Mucosa of rectum (tissue), 2 donors: Measurements from ENCODE around the gene MRPS23.

Experiments
- H3K27ac ChIP-seq, 2 donors: one replicate each; pipeline ENCODE4 v1.7.0; 2013; ENCODE audit warnings: inconsistent platforms in 2 of 2, low read depth in 2 of 2, low read length in 2 of 2
- H3K27me3 ChIP-seq, 2 donors: one replicate each; pipeline ENCODE4 v1.7.0; 2013; ENCODE audit warnings: low read length in 2 of 2; ENCODE audit not compliant: control insufficient read depth in 2 of 2, insufficient read depth in 2 of 2
- H3K36me3 ChIP-seq, 2 donors: one replicate each; pipeline ENCODE4 v1.7.0; 2013; ENCODE audit warnings: low read length in 2 of 2; ENCODE audit not compliant: control insufficient read depth in 2 of 2, insufficient read depth in 2 of 2
- H3K4me1 ChIP-seq, 2 donors: one replicate each; pipeline ENCODE4 v1.7.0; 2013; ENCODE audit warnings: low read length in 2 of 2, mild to moderate bottlenecking in 1 of 2; ENCODE audit not compliant: control insufficient read depth in 2 of 2, insufficient read depth in 2 of 2
- H3K4me3 ChIP-seq, 2 donors: one replicate each; pipeline ENCODE4 v1.7.0; 2013; ENCODE audit warnings: low read length in 2 of 2
- H3K9ac ChIP-seq, 2 donors: one replicate each; pipeline ENCODE4 v1.7.0; 2013; ENCODE audit warnings: low read length in 2 of 2, low read depth in 1 of 2, mild to moderate bottlenecking in 1 of 2
- H3K9me3 ChIP-seq, 2 donors: one replicate each; pipeline ENCODE4 v1.7.0; 2013; ENCODE audit warnings: low read length in 2 of 2; ENCODE audit not compliant: control insufficient read depth in 2 of 2
- donor health status: healthy.
- donor health status: Normal muscosa, but diverticular disease.

Gene MRPS23

DNA sequence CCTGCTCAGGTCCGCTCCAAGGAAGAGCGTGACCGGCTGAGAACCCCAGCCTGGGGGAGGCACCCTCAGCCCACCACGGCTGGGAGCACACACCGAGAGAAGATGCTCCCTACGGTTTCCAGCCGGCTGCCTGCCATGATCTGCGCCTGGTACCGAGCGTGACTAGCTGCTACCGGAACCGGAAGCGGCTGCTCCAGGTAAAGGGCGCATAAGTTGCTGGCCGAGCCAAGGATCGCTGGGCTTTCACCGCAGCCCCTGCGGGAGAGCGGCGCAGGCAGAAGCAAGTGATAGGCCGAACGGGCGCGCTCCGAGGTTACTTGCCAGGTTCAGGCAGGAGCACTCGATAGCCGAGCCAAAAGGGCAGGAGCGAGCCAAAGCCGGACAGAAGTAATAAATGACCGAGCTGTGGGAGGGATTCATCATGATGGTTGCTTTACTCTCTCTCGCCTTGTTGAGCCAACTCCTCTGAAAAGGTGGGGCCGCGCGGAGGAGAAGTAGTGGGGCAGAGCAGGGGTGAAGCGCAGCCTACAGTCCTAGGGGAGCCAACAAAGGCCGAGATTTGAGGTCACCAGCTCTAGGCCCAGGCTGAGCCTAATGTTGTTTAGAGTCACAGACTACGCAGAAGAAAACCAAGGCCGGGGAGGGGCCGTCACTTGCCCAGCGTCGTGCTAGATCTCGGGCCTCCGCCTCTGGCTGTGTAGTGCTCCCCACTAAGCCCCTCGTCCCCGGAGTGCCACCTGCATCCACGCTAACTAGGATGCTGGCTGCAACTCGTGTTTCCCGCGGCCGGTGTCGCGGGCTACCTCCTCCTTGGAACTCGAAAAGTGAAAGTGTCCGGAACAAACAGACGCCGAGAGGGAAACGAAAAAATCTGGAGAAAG, at the start of gene MRPS23:
Gene MRPS23, minus strand, starts transcription at position 171 of the 881 bp plus-strand sequence. Its CDS starts 34 bp downstream, at position 137.
- no peaks in the 10 kb centered on the region for H3K9me3 ChIP-seq
- peaks cover 23 to 29% of the 10 kb centered on the region in 2 donors for H3K4me1 ChIP-seq
- H3K4me3 ChIP-seq: peak within 1 kb of the TSS; percentile 90 to 97
- H3K27me3 ChIP-seq: no peaks in the 10 kb centered on the region
- H3K36me3 ChIP-seq: peaks cover 0 to 6% of the 10 kb centered on the region in 2 donors
- H3K9ac ChIP-seq: peak within 1 kb of the TSS; percentile 82 to 84
- peak within 1 kb of the TSS; percentile 92 to 94 for H3K27ac ChIP-seq

DNA sequence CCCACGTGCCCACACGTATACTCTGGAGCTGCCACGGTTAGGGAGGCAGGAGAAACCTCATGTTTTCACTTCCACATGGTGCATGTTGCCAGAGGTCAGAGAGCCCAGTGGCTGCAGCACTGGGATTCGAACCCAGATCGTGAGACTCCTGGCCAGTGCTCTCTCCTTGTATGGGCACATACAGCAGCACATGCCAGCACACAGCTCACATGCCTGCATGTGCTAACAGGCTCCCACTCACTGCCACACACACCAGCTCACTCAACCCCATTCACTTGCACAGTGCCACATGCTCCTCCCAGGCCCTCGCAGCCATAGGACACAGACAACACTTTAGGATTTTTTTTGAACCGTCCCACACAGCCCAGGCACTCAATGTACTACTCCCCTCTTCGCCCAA, 49.5 kb upstream of the MRPS23 start:
- H3K36me3 ChIP-seq: no peaks in the 10 kb centered on the region
- no peaks in the 10 kb centered on the region for H3K27me3 ChIP-seq
- no peaks in the 10 kb centered on the region for H3K9me3 ChIP-seq
- H3K4me1 ChIP-seq: peaks cover 61 to 71% of the 10 kb centered on the region in 2 donors
- peak overlapping the region; percentile 53 to 56 for H3K9ac ChIP-seq
- peak overlapping the region; percentile 96 to 98 for H3K27ac ChIP-seq
- H3K4me3 ChIP-seq: no peak overlapping the region

DNA sequence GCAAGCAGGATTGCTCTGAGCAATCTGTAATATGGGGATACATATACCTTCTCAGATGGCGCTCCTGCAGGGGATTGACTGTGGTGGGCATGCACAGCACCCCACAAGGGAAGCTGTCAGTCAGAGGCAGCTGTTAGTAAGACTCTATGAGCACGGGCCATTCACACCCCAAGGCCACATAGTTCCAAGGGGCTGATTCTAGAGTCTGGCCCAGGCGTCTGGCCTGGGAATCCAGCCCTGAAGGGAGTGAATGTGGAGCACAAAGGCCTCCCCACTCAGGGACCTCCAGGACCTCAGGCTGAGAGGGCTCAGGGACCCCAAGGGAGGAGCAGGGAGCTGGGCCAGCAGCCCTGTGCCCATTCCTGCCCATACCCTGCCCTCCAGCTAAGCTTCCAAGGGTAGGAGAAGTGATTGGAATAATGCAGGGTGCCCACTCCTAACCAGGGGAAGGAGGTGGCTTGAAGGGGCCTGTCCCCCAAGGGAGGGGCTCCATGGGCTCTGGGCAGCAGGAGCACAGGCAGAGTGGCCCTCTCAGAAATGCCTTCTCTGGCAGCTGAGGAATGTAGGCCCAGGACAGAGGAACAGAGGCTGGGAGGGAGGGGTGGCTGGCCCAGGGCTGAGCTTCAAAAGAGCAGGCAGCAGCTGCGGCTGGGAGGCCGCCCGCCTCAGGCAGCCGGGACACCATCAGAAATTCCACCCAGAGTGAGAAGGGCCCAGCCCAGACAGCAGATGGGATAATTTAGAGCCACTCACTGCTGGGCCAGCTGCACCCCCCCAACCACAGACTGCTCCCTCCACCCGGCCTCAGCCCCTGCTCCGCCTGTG, 48.9 kb upstream of the MRPS23 start:
- no peaks in the 10 kb centered on the region for H3K36me3 ChIP-seq
- peak overlapping the region; percentile 53 to 56 for H3K9ac ChIP-seq
- H3K4me3 ChIP-seq: no peak overlapping the region
- peaks cover 54 to 65% of the 10 kb centered on the region in 2 donors for H3K4me1 ChIP-seq
- no peaks in the 10 kb centered on the region for H3K9me3 ChIP-seq
- peak overlapping the region; percentile 96 to 98 for H3K27ac ChIP-seq
- H3K27me3 ChIP-seq: no peaks in the 10 kb centered on the region

DNA sequence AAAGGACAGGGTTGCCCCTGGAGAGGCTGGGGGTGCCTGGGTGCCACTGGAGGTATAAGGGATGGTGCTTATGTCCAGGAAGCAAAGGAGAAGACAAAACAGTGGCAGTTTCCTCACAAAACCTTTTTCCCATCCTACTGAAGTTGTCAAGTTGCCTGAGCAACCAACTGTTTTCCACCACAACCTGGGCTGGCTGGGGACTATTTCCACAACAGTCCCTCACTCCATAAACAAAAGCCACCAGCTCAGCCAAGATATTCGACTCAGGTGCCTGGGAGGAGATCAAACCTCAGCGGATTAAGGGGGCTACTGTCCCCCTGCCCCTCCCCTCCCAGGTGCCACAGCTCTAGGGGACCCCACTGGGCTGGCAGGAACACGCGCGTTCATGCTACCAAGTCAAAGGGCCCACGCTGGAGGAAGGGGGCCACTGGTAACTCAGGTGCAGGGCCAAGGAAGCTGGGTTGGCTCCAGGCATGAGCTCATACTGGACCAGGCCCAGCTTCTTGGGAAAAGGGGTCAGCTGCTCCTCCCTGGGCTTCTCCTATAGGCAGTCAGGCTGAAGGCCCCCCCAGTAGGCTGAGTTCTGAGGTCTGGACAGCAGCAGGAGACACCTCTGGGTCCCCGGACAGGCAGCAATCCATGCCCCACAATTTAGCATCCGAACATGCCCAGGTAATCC, 45.7 kb upstream of the MRPS23 start:
- Histone ChIP-seq H3K27ac (peak overlapping the region; percentile 34 to 39), H3K9ac (no peak overlapping the region), H3K27me3 (no peaks in the 10 kb centered on the region), H3K4me1 (peaks cover 41 to 54% of the 10 kb centered on the region in 2 donors), H3K9me3 (no peaks in the 10 kb centered on the region), H3K36me3 (no peaks in the 10 kb centered on the region), H3K4me3 (no peak overlapping the region)

DNA sequence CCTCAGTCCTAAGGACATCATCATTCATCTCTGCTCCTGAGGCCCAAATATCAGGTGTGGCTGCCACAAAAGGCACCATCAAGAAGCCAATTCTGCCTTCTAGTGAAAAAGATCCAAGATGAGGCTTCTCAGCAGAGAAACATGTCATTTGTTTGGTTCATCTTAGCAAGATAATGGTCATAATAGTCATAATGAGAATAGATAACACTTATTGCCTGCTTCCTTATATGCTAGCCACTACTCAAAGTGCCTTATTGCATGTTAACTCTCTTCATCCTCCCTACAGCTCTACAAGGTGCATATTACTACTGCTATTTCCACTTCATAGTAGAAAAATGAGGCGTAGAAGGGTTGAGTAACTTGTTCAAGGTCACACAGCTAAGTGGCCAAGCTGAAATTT, 45.0 kb upstream of the MRPS23 start:
- no peak overlapping the region for H3K4me3 ChIP-seq
- H3K36me3 ChIP-seq: no peaks in the 10 kb centered on the region
- peaks cover 34 to 54% of the 10 kb centered on the region in 2 donors for H3K4me1 ChIP-seq
- peak overlapping the region in 1 of 2 donors; percentile 3 for H3K27ac ChIP-seq
- no peak overlapping the region for H3K9ac ChIP-seq
- H3K9me3 ChIP-seq: no peaks in the 10 kb centered on the region
- H3K27me3 ChIP-seq: no peaks in the 10 kb centered on the region

GRCh38 chr17:57892820-57893595, 43.2 kb upstream of the MRPS23 start:
- peak overlapping the region; percentile 67 to 92 for H3K27ac ChIP-seq
- peak overlapping the region in 1 of 2 donors; percentile 40 for H3K4me3 ChIP-seq
- H3K4me1 ChIP-seq: peaks cover 17 to 40% of the 10 kb centered on the region in 2 donors
- peak overlapping the region; percentile 27 to 76 for H3K9ac ChIP-seq
- no peaks in the 10 kb centered on the region for H3K27me3 ChIP-seq
- no peaks in the 10 kb centered on the region for H3K36me3 ChIP-seq
- no peaks in the 10 kb centered on the region for H3K9me3 ChIP-seq

GRCh38 chr17:57892146-57892819, 42.4 kb upstream of the MRPS23 start:
- Histone ChIP-seq H3K27me3 (no peaks in the 10 kb centered on the region), H3K36me3 (no peaks in the 10 kb centered on the region), H3K4me1 (peaks cover 15 to 37% of the 10 kb centered on the region in 2 donors), H3K9ac (peak overlapping the region in 1 of 2 donors; percentile 27), H3K27ac (peak overlapping the region; percentile 67 to 92), H3K4me3 (no peak overlapping the region), H3K9me3 (no peaks in the 10 kb centered on the region)

- Histone ChIP-seq H3K9me3 (no peaks in the 10 kb centered on the region), H3K27ac (peak overlapping the region; percentile 2 to 49), H3K27me3 (no peaks in the 10 kb centered on the region), H3K4me3 (no peak overlapping the region), H3K36me3 (no peaks in the 10 kb centered on the region), H3K4me1 (peaks cover 15 to 37% of the 10 kb centered on the region in 2 donors), H3K9ac (no peak overlapping the region)
Observed at GRCh38 chr17:57890857-57891232, 41.0 kb upstream of the MRPS23 start.
